ENCODE results near the gene AP2M1. TPM values are rescaled to one million over a fixed set of nuclear protein-coding genes. Genes with fewer than 3 reads are reported as not detected.

The AP2M1 gene
- total and polyA plus RNA-seq, 2 of the 8 experiments (the other 6 are each of a cell fraction or from before 2014, with no cell fraction given), result 403 to 454 TPM

DNA sequence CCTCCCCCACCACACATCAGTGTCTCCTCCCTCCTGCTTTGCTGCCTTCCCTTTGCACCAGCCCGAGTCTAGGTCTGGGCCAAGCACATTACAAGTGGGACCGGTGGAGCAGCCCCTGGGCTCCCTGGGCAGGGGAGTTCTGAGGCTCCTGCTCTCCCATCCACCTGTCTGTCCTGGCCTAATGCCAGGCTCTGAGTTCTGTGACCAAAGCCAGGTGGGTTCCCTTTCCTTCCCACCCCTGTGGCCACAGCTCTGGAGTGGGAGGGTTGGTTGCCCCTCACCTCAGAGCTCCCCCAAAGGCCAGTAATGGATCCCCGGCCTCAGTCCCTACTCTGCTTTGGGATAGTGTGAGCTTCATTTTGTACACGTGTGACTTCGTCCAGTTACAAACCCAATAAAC is 9.0 kb downstream of the AP2M1 start (continued):
- TF ChIP-seq, protein P1, sequence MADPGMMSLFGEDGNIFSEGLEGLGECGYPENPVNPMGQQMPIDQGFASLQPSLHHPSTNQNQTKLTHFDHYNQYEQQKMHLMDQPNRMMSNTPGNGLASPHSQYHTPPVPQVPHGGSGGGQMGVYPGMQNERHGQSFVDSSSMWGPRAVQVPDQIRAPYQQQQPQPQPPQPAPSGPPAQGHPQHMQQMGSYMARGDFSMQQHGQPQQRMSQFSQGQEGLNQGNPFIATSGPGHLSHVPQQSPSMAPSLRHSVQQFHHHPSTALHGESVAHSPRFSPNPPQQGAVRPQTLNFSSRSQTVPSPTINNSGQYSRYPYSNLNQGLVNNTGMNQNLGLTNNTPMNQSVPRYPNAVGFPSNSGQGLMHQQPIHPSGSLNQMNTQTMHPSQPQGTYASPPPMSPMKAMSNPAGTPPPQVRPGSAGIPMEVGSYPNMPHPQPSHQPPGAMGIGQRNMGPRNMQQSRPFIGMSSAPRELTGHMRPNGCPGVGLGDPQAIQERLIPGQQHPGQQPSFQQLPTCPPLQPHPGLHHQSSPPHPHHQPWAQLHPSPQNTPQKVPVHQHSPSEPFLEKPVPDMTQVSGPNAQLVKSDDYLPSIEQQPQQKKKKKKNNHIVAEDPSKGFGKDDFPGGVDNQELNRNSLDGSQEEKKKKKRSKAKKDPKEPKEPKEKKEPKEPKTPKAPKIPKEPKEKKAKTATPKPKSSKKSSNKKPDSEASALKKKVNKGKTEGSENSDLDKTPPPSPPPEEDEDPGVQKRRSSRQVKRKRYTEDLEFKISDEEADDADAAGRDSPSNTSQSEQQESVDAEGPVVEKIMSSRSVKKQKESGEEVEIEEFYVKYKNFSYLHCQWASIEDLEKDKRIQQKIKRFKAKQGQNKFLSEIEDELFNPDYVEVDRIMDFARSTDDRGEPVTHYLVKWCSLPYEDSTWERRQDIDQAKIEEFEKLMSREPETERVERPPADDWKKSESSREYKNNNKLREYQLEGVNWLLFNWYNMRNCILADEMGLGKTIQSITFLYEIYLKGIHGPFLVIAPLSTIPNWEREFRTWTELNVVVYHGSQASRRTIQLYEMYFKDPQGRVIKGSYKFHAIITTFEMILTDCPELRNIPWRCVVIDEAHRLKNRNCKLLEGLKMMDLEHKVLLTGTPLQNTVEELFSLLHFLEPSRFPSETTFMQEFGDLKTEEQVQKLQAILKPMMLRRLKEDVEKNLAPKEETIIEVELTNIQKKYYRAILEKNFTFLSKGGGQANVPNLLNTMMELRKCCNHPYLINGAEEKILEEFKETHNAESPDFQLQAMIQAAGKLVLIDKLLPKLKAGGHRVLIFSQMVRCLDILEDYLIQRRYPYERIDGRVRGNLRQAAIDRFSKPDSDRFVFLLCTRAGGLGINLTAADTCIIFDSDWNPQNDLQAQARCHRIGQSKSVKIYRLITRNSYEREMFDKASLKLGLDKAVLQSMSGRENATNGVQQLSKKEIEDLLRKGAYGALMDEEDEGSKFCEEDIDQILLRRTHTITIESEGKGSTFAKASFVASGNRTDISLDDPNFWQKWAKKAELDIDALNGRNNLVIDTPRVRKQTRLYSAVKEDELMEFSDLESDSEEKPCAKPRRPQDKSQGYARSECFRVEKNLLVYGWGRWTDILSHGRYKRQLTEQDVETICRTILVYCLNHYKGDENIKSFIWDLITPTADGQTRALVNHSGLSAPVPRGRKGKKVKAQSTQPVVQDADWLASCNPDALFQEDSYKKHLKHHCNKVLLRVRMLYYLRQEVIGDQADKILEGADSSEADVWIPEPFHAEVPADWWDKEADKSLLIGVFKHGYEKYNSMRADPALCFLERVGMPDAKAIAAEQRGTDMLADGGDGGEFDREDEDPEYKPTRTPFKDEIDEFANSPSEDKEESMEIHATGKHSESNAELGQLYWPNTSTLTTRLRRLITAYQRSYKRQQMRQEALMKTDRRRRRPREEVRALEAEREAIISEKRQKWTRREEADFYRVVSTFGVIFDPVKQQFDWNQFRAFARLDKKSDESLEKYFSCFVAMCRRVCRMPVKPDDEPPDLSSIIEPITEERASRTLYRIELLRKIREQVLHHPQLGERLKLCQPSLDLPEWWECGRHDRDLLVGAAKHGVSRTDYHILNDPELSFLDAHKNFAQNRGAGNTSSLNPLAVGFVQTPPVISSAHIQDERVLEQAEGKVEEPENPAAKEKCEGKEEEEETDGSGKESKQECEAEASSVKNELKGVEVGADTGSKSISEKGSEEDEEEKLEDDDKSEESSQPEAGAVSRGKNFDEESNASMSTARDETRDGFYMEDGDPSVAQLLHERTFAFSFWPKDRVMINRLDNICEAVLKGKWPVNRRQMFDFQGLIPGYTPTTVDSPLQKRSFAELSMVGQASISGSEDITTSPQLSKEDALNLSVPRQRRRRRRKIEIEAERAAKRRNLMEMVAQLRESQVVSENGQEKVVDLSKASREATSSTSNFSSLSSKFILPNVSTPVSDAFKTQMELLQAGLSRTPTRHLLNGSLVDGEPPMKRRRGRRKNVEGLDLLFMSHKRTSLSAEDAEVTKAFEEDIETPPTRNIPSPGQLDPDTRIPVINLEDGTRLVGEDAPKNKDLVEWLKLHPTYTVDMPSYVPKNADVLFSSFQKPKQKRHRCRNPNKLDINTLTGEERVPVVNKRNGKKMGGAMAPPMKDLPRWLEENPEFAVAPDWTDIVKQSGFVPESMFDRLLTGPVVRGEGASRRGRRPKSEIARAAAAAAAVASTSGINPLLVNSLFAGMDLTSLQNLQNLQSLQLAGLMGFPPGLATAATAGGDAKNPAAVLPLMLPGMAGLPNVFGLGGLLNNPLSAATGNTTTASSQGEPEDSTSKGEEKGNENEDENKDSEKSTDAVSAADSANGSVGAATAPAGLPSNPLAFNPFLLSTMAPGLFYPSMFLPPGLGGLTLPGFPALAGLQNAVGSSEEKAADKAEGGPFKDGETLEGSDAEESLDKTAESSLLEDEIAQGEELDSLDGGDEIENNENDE (IDR thresholded peaks at IDR 0.05; ENCODE audit: insufficient replicate concordance, low read length), result no peak
- TF ChIP-seq POLR2A (IDR thresholded peaks at IDR 0.05; ENCODE audit: control extremely low read depth in 1 of 2, low read depth in 2 of 2, low read length in 2 of 2) (no peak), KDM5A (IDR thresholded peaks at IDR 0.05; ENCODE audit: low read length) (no peak), ASH2L (IDR thresholded peaks at IDR 0.05; ENCODE audit: low read length) (no peak)
- TF ChIP-seq, protein P2, sequence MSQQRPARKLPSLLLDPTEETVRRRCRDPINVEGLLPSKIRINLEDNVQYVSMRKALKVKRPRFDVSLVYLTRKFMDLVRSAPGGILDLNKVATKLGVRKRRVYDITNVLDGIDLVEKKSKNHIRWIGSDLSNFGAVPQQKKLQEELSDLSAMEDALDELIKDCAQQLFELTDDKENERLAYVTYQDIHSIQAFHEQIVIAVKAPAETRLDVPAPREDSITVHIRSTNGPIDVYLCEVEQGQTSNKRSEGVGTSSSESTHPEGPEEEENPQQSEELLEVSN (IDR thresholded peaks at IDR 0.05), result no peak
